ENCODE results near the gene ACVR1B. TPM values are rescaled to one million over a fixed set of nuclear protein-coding genes. Genes with fewer than 3 reads are reported as not detected.

Gene ACVR1B
- total and polyA plus RNA-seq, 2 donors (not counting 3 experiments of a cell fraction or from before 2014, with no cell fraction given): 29.0 to 33.7 TPM

DNA sequence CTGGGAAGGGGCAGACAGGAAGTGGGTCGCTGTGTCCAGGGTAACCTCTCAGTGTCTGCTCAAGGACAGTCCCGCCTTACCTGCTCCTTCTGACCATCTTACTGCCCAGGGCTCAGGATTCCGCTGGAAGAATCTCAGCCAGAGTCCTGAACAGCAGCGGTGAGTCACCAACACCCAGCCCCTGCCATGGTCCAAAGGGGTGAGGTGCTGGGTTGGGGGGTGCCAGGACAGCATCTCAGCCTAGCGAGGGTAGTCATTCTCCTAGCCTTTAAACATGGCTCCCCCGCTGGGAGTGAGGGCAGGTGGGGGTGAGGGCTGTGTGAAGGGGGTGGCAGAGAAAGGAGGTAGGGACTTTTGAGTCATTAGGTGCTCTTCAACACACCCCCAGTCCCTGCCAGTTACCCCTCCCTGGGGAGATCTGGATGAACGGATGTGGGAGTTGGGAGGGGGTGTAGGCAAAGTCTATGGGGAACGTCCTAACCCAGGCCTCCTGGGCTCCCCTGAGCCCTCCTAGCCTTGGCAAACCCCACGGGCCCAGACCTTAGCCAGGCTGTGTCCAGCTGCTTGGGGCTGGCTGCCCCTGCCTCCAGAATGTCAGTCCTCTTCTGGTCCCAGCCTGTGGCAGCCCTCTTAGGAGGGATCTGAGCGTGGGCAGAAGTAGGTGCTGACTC lies 57.7 kb downstream of the ACVR1B start:
- BruUV-seq (replicated peaks): no TSS peak
- CTCF ChIA-PET: interaction anchor here (0.7 to 11.4 kb wide), 6 partner anchors 12 to 117 kb away, joined by 4 to 946 read pairs (median 6); no protein-coding TSS in a partner anchor
- peak; percentile 86 for FAIRE-seq

More for the DNA sequence above, 57.7 kb downstream of the ACVR1B start:
- POLR2A ChIA-PET: interaction anchor here (0.6 to 2.3 kb wide), 5 partner anchors 11 to 99 kb away, joined by 4 to 30 read pairs (median 4); no protein-coding TSS in a partner anchor
- Histone ChIP-seq H4K20me1 (replicated peaks; ENCODE audit: control insufficient read depth, extremely low read depth, insufficient read depth, low read length) (no peaks in the 10 kb centered on the region), H2AFZ (ENCODE audit: low read depth, low read length) (no peak overlapping the region), H3K79me2 (ENCODE audit: control insufficient read depth, insufficient read depth, low read length) (peaks cover 32% of the 10 kb centered on the region), H3K4me2 (ENCODE audit: insufficient read depth, low read length) (peak overlapping the region; percentile 68), H3K36me3 (ENCODE audit: control insufficient read depth in 2 of 2, extremely low read depth in 1 of 2, insufficient read depth in 2 of 2, low read length in 2 of 2) (peaks cover 29 to 30% of the 10 kb centered on the region in 2 experiments), H3K27me3 (ENCODE audit: control insufficient read depth in 2 of 2, insufficient read depth in 2 of 2, low read length in 2 of 2) (no peaks in the 10 kb centered on the region), H3K9ac (replicated peaks; ENCODE audit: extremely low read depth, insufficient read depth, low read length) (peak overlapping the region; percentile 93), H3K9me1 (replicated peaks; ENCODE audit: control insufficient read depth, extremely low read depth, insufficient read depth, low read length) (no peaks in the 10 kb centered on the region), H3K4me1 (ENCODE audit: control insufficient read depth, extremely low read depth, insufficient read depth, low read length) (peaks cover 40% of the 10 kb centered on the region), H3K27ac (ENCODE audit: insufficient read depth, low read depth, low read length) (peak overlapping the region; percentile 78), H3K4me3 (replicated peaks in 1 of 3; ENCODE audit: insufficient read depth in 1 of 3, low read depth in 1 of 3, low read length in 3 of 3) (peak overlapping the region in 2 of 3 experiments; percentile 72 to 95), H3K9me3 (replicated peaks; ENCODE audit: control insufficient read depth, insufficient read depth, low read length) (no peaks in the 10 kb centered on the region)
- dilution Hi-C loops (cut with MboI; ENCODE audit: extremely low pct_ligation_motif_present, low sequenced_read_pairs): no loop called here
- TF ChIP-seq POLR2AphosphoS5 (IDR thresholded peaks at IDR 0.05; ENCODE audit: insufficient read depth, low read depth, low read length) (no peak), CTCF (IDR thresholded peaks at IDR 0.05; ENCODE audit: extremely low read depth in 1 of 2, insufficient read depth in 1 of 2, low read depth in 1 of 2, low read length in 2 of 2) (no peak), GATA2 (IDR thresholded peaks at IDR 0.05; ENCODE audit: insufficient read depth, insufficient read length, low read depth, low read length) (no peak), MYC (IDR thresholded peaks at IDR 0.05; ENCODE audit: low read depth, low read length) (no peak)
- peak; percentile 46 for DNase-seq (ENCODE audit: low read depth, low spot score)
- intact Hi-C loops (cut with micrococcal nuclease): no loop called here
